HL-60 (cell line): ENCODE results near the gene COL11A2.

Experiments
- DNase-seq, 2 experiments: peaks; one replicate each; pipeline ENCODE4 v3.0.0-alpha.2; 2010 to 2020; ENCODE audit warnings: low read depth in 1 of 2, low spot score in 1 of 2
- H3K27ac ChIP-seq: fragments of 250-450 bp; sonication (Bioruptor Pico); replicated peaks from 2 replicates; pipeline ENCODE4 v1.5.1; 2020; ENCODE audit warnings: mild to moderate bottlenecking, moderate library complexity
- H3K27me3 ChIP-seq: fragments of 250-450 bp; sonication (Bioruptor Pico); 2 replicates; pipeline ENCODE4 v1.5.1; 2021; ENCODE audit warnings: mild to moderate bottlenecking, moderate library complexity; ENCODE audit not compliant: insufficient read depth, poor library complexity, severe bottlenecking
- H3K4me3 ChIP-seq: replicated peaks from 2 replicates; pipeline ENCODE4 v1.5.1; 2011; ENCODE audit warnings: mild to moderate bottlenecking, control low read depth, low read length; ENCODE audit not compliant: insufficient read depth
- GABPA ChIP-seq: IDR thresholded peaks from 2 replicates; pipeline ENCODE4 v1.6.1; 2012; ENCODE audit warnings: low read depth
- POLR2AphosphoS5 ChIP-seq: IDR thresholded peaks from 2 replicates; pipeline ENCODE4 v1.6.1; 2012; ENCODE audit warnings: low read depth
- SPI1 ChIP-seq: IDR thresholded peaks from 2 replicates; pipeline ENCODE4 v1.6.1; 2012; ENCODE audit warnings: low read depth, mild to moderate bottlenecking, borderline replicate concordance
- TF ChIP-seq, protein P1 (sequence below): IDR thresholded peaks from 2 replicates; pipeline ENCODE4 v1.6.1; 2012; ENCODE audit warnings: low read depth; ENCODE audit not compliant: insufficient replicate concordance
- TF ChIP-seq, protein P2 (sequence below): IDR thresholded peaks from one replicate; pipeline ENCODE4 v1.5.1; 2011; ENCODE audit warnings: low read length, control low read depth, inconsistent platforms; ENCODE audit not compliant: insufficient read depth

The COL11A2 gene

DNA sequence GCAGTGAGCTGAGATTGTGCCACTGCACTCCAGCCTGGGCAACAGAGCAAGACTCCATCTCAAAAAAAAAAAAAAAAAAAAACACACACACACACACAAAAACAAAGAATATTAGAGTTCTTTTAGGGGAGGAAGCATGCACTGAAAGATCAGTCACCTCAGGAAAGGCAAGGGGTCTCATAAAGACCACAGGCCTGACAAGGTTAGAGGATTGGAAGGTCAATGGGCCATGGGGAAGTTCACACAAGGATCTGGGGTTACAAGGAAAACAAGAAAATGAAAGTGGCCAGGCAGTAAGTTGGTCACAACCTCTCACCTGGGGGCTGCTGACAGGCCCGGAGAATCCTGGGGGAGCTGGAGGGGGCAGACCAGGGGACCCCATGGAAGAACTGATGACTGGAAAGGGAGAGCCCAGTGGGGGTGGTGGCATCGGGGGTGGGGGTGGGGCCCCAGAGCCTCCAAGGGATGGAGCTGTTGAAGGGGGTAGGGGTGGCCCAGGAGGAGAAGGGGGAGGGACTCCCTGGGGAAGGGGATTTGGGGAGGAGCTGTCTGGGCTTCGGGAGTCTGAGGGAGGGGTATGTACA, 6.7 kb upstream of the COL11A2 start:
- no peak for TF ChIP-seq SPI1
- H3K27ac ChIP-seq, result no peak overlapping the region

DNA sequence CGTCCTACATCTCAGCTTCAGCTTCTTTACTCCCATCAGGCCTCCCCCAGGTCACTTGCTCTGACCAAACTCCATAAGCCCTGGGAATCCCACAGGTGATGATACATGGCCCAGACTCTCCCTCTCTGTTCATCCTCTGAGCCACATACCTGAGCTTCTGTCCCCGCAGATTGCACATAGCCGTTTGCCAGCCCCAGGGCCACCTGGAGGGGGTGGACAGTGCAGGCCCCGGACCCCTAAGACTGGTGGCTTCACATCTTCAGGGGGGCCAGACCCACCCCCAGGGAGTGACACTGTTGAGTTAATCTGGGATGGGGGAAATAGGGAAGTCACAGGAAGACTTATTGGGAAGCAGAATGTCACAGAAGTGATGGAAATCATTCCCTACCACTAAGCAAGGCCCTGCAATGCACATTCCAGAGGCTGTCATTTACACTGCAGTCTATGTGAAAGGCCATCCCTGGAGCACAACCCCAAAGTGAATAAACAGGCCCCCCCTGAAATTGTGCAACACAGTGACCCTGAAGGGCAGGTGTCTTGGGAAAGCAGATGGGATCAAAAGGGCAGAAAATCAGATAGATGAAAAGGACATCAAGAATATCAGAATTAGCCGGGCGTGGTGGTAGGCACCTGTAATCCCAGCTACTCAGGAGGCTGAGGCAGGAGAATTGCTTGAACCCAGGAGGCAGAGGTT, 6.0 kb upstream of the COL11A2 start:
- DNase-seq, result no peak
- Histone ChIP-seq H3K27me3 (no peaks in the 10 kb centered on the region), H3K4me3 (no peak overlapping the region), H3K27ac (no peak overlapping the region)
- no peak for TF ChIP-seq POLR2AphosphoS5
- TF ChIP-seq SPI1, result no peak
- TF ChIP-seq, protein P1, sequence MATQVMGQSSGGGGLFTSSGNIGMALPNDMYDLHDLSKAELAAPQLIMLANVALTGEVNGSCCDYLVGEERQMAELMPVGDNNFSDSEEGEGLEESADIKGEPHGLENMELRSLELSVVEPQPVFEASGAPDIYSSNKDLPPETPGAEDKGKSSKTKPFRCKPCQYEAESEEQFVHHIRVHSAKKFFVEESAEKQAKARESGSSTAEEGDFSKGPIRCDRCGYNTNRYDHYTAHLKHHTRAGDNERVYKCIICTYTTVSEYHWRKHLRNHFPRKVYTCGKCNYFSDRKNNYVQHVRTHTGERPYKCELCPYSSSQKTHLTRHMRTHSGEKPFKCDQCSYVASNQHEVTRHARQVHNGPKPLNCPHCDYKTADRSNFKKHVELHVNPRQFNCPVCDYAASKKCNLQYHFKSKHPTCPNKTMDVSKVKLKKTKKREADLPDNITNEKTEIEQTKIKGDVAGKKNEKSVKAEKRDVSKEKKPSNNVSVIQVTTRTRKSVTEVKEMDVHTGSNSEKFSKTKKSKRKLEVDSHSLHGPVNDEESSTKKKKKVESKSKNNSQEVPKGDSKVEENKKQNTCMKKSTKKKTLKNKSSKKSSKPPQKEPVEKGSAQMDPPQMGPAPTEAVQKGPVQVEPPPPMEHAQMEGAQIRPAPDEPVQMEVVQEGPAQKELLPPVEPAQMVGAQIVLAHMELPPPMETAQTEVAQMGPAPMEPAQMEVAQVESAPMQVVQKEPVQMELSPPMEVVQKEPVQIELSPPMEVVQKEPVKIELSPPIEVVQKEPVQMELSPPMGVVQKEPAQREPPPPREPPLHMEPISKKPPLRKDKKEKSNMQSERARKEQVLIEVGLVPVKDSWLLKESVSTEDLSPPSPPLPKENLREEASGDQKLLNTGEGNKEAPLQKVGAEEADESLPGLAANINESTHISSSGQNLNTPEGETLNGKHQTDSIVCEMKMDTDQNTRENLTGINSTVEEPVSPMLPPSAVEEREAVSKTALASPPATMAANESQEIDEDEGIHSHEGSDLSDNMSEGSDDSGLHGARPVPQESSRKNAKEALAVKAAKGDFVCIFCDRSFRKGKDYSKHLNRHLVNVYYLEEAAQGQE, result no peak
- TF ChIP-seq GABPA, result no peak
- TF ChIP-seq, protein P2, sequence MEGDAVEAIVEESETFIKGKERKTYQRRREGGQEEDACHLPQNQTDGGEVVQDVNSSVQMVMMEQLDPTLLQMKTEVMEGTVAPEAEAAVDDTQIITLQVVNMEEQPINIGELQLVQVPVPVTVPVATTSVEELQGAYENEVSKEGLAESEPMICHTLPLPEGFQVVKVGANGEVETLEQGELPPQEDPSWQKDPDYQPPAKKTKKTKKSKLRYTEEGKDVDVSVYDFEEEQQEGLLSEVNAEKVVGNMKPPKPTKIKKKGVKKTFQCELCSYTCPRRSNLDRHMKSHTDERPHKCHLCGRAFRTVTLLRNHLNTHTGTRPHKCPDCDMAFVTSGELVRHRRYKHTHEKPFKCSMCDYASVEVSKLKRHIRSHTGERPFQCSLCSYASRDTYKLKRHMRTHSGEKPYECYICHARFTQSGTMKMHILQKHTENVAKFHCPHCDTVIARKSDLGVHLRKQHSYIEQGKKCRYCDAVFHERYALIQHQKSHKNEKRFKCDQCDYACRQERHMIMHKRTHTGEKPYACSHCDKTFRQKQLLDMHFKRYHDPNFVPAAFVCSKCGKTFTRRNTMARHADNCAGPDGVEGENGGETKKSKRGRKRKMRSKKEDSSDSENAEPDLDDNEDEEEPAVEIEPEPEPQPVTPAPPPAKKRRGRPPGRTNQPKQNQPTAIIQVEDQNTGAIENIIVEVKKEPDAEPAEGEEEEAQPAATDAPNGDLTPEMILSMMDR, result no peak

More for the DNA sequence above, 6.7 kb upstream of the COL11A2 start:
- H3K27me3 ChIP-seq, result no peaks in the 10 kb centered on the region
- no peak for DNase-seq
- H3K4me3 ChIP-seq, result peak overlapping the region; percentile 68

DNA sequence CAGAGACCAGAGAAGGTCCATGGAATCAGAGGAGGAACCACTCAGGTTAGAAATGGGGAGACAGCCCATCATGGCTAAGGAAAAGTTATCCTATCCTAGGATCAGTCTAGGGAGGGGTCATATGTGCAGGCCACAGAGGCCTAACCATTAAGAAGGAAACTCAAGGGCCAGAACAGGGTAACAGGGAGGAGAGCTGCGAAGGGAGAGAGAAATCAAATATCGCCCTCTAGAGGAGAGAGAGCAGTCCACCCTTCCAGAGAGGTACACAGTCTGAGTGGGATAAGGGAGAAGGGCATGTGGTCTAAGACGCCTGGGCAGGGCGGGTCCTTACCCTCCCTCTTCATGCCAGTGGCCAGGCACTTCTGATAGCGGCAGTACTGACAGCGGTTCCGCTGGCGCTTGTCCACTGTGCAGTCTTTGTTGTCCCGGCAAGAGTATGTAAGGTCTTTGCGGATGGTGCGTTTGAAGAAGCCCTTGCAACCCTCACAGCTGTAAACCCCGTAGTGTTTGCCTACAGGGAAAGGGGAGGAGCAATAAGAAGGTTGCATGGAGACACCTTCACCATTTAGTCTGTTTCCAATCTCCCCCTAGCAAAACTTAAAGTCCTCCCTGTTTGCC, 5.3 kb upstream of the COL11A2 start:
- H3K27ac ChIP-seq, result no peak overlapping the region
- peak in 1 of 2 experiments; percentile 61 for DNase-seq
- peaks cover 4% of the 10 kb centered on the region for H3K27me3 ChIP-seq
- TF ChIP-seq, protein P2, result peak; percentile 76
- TF ChIP-seq POLR2AphosphoS5, result no peak
- no peak overlapping the region for H3K4me3 ChIP-seq

DNA sequence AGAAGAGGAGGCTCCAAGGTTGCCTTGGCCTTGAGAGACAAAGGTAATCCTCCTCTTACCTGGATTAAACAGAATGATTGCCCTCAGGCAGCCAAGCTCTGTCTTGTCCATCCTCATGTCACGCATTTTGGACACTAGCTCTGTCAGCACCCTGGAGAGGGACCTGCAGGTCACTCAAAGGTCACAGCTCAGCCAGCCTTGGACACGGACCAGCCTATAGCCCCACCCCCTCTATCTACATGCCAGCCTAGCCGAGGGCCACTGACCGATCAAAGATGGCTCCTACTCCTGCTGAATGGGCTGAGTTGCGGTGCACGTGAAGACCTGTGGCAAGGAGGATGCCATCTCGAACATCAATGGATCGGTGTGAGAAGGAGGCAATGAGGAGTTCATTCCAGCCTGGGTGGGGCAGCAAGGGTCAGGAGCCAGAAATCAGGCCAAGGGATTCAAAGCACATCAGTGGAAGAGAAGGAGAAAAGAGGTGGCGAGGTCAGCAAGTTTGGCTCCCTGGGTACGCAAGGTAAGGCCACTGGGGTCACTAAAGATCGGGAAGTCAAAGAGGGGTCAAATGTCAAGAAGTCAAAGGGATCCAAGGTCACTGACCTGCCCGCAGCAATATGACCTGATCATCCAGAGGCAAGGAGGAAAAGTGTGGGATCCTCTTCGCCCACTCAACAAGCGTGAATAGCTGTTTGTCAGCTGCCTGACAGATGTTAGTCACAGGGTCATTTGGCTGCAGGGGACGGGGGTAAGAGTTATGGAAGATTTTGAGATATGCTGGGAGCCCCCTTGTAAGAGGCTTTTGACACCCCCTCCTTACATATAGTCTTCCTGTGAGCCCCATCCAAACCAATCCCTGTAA, 3.3 kb upstream of the COL11A2 start:
- DNase-seq, result no peak
- Histone ChIP-seq H3K27ac (no peak overlapping the region), H3K27me3 (peaks cover 19% of the 10 kb centered on the region), H3K4me3 (no peak overlapping the region)
- no peak for TF ChIP-seq SPI1
- TF ChIP-seq POLR2AphosphoS5, result no peak
- TF ChIP-seq, protein P1, result peak; percentile 79
